ENCODE measurements around the gene UBE2E2. TPM values are rescaled to one million over a fixed set of nuclear protein-coding genes. Genes with fewer than 3 reads are reported as not detected.
A peak's percentile ranks its signal among the peaks of the same experiment; 100 is the strongest.

Gene UBE2E2
- total and polyA plus RNA-seq, 2 experiments from 2014 or later = 29.0 to 75.4 TPM

GRCh38 chr3:23182996-23183513, 20.1 kb upstream of the UBE2E2 start:
- H3K9ac ChIP-seq = no peak overlapping the region
- H3K9me2 ChIP-seq (ENCODE audit: insufficient read depth) = no peaks in the 10 kb centered on the region
- no peaks in the 10 kb centered on the region for H4K20me1 ChIP-seq (ENCODE audit: insufficient read depth)
- H3K4me1 ChIP-seq (ENCODE audit: insufficient read depth) = no peaks in the 10 kb centered on the region
- 57 to 59% methylated on average over 3 of the region's 3 CpGs for WGBS, 2 experiments (ENCODE audit: low coverage in 1 of 2, low lambda C conversion rate in 2 of 2, missing lambda C conversion rate in 2 of 2)
- no peaks in the 10 kb centered on the region; the same call in 1 of the 2 replicates for H3K27me3 ChIP-seq (replicated peaks; ENCODE audit: insufficient read depth)
- H3K27ac ChIP-seq = no peak overlapping the region
- no peak overlapping the region for H3K4me3 ChIP-seq
- no peak overlapping the region for H3K4me2 ChIP-seq (ENCODE audit: unreplicated experiment)
- no peak overlapping the region for H2AFZ ChIP-seq
- TF ChIP-seq EZH2 (IDR thresholded peaks at IDR 0.05; ENCODE audit: insufficient read depth, poor library complexity, severe bottlenecking) (no peak), EZH2phosphoT487 (IDR thresholded peaks at IDR 0.05; ENCODE audit: insufficient read depth, low read depth) (no peak)
- no peaks in the 10 kb centered on the region for H3K36me3 ChIP-seq (ENCODE audit: low read depth)
- no peaks in the 10 kb centered on the region for H3K9me3 ChIP-seq (ENCODE audit: low read depth)
- DNase-seq = no peak
- H3F3A ChIP-seq (ENCODE audit: insufficient read depth) = no peaks in the 10 kb centered on the region
- H3K79me2 ChIP-seq (ENCODE audit: insufficient read depth) = no peaks in the 10 kb centered on the region
- in situ Hi-C loops (cut with MboI) = no loop called here

GRCh38 chr3:23183731-23184130, 19.4 kb upstream of the UBE2E2 start:
- in situ Hi-C loops (cut with MboI) = no loop called here
- TF ChIP-seq EZH2phosphoT487 (IDR thresholded peaks at IDR 0.05; ENCODE audit: insufficient read depth, low read depth) (no peak), EZH2 (IDR thresholded peaks at IDR 0.05; ENCODE audit: insufficient read depth, poor library complexity, severe bottlenecking) (no peak)
- Histone ChIP-seq H4K20me1 (ENCODE audit: insufficient read depth) (no peaks in the 10 kb centered on the region), H3F3A (ENCODE audit: insufficient read depth) (no peaks in the 10 kb centered on the region), H3K4me3 (no peak overlapping the region), H3K9ac (no peak overlapping the region), H3K27me3 (replicated peaks; ENCODE audit: insufficient read depth) (no peaks in the 10 kb centered on the region; the same call in 1 of the 2 replicates), H3K9me2 (ENCODE audit: insufficient read depth) (no peaks in the 10 kb centered on the region), H3K79me2 (ENCODE audit: insufficient read depth) (no peaks in the 10 kb centered on the region), H3K9me3 (ENCODE audit: low read depth) (no peaks in the 10 kb centered on the region), H3K4me2 (ENCODE audit: unreplicated experiment) (no peak overlapping the region), H3K36me3 (ENCODE audit: low read depth) (no peaks in the 10 kb centered on the region), H3K27ac (no peak overlapping the region), H2AFZ (no peak overlapping the region), H3K4me1 (ENCODE audit: insufficient read depth) (no peaks in the 10 kb centered on the region)
- WGBS, 2 experiments (ENCODE audit: low coverage in 1 of 2, low lambda C conversion rate in 2 of 2, missing lambda C conversion rate in 2 of 2) = 14 to 23% methylated on average over 3 of the region's 3 CpGs
- DNase-seq = peak; percentile 61

GRCh38 chr3:23185861-23186260, 17.3 kb upstream of the UBE2E2 start:
- no peaks in the 10 kb centered on the region for H3K9me3 ChIP-seq (ENCODE audit: low read depth)
- TF ChIP-seq EZH2 (IDR thresholded peaks at IDR 0.05; ENCODE audit: insufficient read depth, poor library complexity, severe bottlenecking) (no peak), EZH2phosphoT487 (IDR thresholded peaks at IDR 0.05; ENCODE audit: insufficient read depth, low read depth) (no peak)
- no peak overlapping the region for H3K4me2 ChIP-seq (ENCODE audit: unreplicated experiment)
- no peaks in the 10 kb centered on the region; the same call in 1 of the 2 replicates for H3K27me3 ChIP-seq (replicated peaks; ENCODE audit: insufficient read depth)
- H3K36me3 ChIP-seq (ENCODE audit: low read depth) = no peaks in the 10 kb centered on the region
- no peak overlapping the region for H2AFZ ChIP-seq
- H3K79me2 ChIP-seq (ENCODE audit: insufficient read depth) = no peaks in the 10 kb centered on the region
- no peak overlapping the region for H3K4me3 ChIP-seq
- no peak overlapping the region for H3K27ac ChIP-seq
- WGBS, 2 experiments (ENCODE audit: low coverage in 1 of 2, low lambda C conversion rate in 2 of 2, missing lambda C conversion rate in 2 of 2) = 46 to 56% methylated on average over 2 of the region's 2 CpGs
- in situ Hi-C loops (cut with MboI) = no loop called here
- H4K20me1 ChIP-seq (ENCODE audit: insufficient read depth) = no peaks in the 10 kb centered on the region
- no peak for DNase-seq
- H3K4me1 ChIP-seq (ENCODE audit: insufficient read depth) = no peaks in the 10 kb centered on the region
- H3K9me2 ChIP-seq (ENCODE audit: insufficient read depth) = no peaks in the 10 kb centered on the region
- H3F3A ChIP-seq (ENCODE audit: insufficient read depth) = no peaks in the 10 kb centered on the region
- no peak overlapping the region for H3K9ac ChIP-seq

- H3K9ac ChIP-seq = no peak overlapping the region
- H3K79me2 ChIP-seq (ENCODE audit: insufficient read depth) = no peaks in the 10 kb centered on the region
- H3K9me3 ChIP-seq (ENCODE audit: low read depth) = no peaks in the 10 kb centered on the region
- H3K4me2 ChIP-seq (ENCODE audit: unreplicated experiment) = no peak overlapping the region
- H3K27ac ChIP-seq = no peak overlapping the region
- no peaks in the 10 kb centered on the region for H3K36me3 ChIP-seq (ENCODE audit: low read depth)
- DNase-seq = no peak
- no peak overlapping the region for H3K4me3 ChIP-seq
- TF ChIP-seq EZH2 (IDR thresholded peaks at IDR 0.05; ENCODE audit: insufficient read depth, poor library complexity, severe bottlenecking) = no peak
- H3K27me3 ChIP-seq (replicated peaks; ENCODE audit: insufficient read depth) = peaks cover 25% of the 10 kb centered on the region
- no peaks in the 10 kb centered on the region for H3K4me1 ChIP-seq (ENCODE audit: insufficient read depth)
- no peaks in the 10 kb centered on the region for H3F3A ChIP-seq (ENCODE audit: insufficient read depth)
- in situ Hi-C loops (cut with MboI) = no loop called here
- H4K20me1 ChIP-seq (ENCODE audit: insufficient read depth) = no peaks in the 10 kb centered on the region
- H3K9me2 ChIP-seq (ENCODE audit: insufficient read depth) = no peaks in the 10 kb centered on the region
- H2AFZ ChIP-seq = no peak overlapping the region
- WGBS, 2 experiments (ENCODE audit: low coverage in 1 of 2, low lambda C conversion rate in 2 of 2, missing lambda C conversion rate in 2 of 2) = 81 to 89% methylated on average over 1 of the region's 1 CpG
These were observed 13.9 kb upstream of the UBE2E2 start for GRCh38 chr3:23189187-23189586.

- Histone ChIP-seq H3K4me3 (no peak overlapping the region), H3K9me2 (ENCODE audit: insufficient read depth) (no peaks in the 10 kb centered on the region), H3K27me3 (replicated peaks; ENCODE audit: insufficient read depth) (peaks cover 55% of the 10 kb centered on the region), H2AFZ (no peak overlapping the region), H3K36me3 (ENCODE audit: low read depth) (no peaks in the 10 kb centered on the region), H3K27ac (no peak overlapping the region), H3K4me1 (ENCODE audit: insufficient read depth) (no peaks in the 10 kb centered on the region), H3F3A (ENCODE audit: insufficient read depth) (no peaks in the 10 kb centered on the region), H4K20me1 (ENCODE audit: insufficient read depth) (no peaks in the 10 kb centered on the region), H3K79me2 (ENCODE audit: insufficient read depth) (no peaks in the 10 kb centered on the region), H3K4me2 (ENCODE audit: unreplicated experiment) (no peak overlapping the region), H3K9me3 (ENCODE audit: low read depth) (no peaks in the 10 kb centered on the region), H3K9ac (no peak overlapping the region)
- 31 to 44% methylated on average over 2 of the region's 2 CpGs for WGBS, 2 experiments (ENCODE audit: low coverage in 1 of 2, low lambda C conversion rate in 2 of 2, missing lambda C conversion rate in 2 of 2)
- DNase-seq = no peak
- in situ Hi-C loops (cut with MboI) = no loop called here
- TF ChIP-seq EZH2phosphoT487 (IDR thresholded peaks at IDR 0.05; ENCODE audit: insufficient read depth, low read depth) (no peak), EZH2 (IDR thresholded peaks at IDR 0.05; ENCODE audit: insufficient read depth, poor library complexity, severe bottlenecking) (no peak)
These were observed 10.3 kb upstream of the UBE2E2 start for GRCh38 chr3:23192816-23193215.
